ENCODE measurements around the gene SLC12A4.

SLC12A4 gene

GRCh38 chr16:67935101-67935401 lies 33.4 kb downstream of the SLC12A4 start:
- no peak for DNase-seq (ENCODE audit: low read depth)
- H3K4me3 ChIP-seq (replicated peaks; ENCODE audit: low read depth, low read length) = peak overlapping the region; percentile 95
- TF ChIP-seq, protein P1, sequence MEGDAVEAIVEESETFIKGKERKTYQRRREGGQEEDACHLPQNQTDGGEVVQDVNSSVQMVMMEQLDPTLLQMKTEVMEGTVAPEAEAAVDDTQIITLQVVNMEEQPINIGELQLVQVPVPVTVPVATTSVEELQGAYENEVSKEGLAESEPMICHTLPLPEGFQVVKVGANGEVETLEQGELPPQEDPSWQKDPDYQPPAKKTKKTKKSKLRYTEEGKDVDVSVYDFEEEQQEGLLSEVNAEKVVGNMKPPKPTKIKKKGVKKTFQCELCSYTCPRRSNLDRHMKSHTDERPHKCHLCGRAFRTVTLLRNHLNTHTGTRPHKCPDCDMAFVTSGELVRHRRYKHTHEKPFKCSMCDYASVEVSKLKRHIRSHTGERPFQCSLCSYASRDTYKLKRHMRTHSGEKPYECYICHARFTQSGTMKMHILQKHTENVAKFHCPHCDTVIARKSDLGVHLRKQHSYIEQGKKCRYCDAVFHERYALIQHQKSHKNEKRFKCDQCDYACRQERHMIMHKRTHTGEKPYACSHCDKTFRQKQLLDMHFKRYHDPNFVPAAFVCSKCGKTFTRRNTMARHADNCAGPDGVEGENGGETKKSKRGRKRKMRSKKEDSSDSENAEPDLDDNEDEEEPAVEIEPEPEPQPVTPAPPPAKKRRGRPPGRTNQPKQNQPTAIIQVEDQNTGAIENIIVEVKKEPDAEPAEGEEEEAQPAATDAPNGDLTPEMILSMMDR (IDR thresholded peaks at IDR 0.05; ENCODE audit: low read length, missing control alignments) = no peak

GRCh38 chr16:67934306-67935100 lies 33.9 kb downstream of the SLC12A4 start:
- peak overlapping the region; percentile 95 for H3K4me3 ChIP-seq (replicated peaks; ENCODE audit: low read depth, low read length)
- DNase-seq (ENCODE audit: low read depth) = no peak
- TF ChIP-seq, protein P1 (IDR thresholded peaks at IDR 0.05; ENCODE audit: low read length, missing control alignments) = no peak

DNA sequence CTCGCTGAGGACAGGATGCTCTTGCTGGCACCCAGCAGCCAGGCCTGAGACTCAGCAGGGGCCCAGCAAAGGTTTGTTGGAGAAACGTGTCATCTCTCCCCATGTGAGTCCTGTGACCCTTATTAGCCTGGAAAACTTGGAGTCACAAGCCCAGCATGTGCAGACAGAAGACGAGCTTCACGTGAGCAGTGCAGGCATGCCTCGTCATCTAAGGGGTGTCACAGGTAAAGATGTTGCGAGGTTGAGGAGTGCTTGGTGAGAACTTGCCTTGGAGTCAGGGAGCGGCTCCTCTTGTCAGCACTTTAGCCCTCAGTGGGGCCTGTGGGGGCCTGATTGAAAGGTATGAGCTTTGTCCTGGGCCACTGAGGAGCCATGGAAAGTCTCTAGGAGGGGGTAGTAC lies 34.6 kb downstream of the SLC12A4 start:
- TF ChIP-seq, protein P1 (IDR thresholded peaks at IDR 0.05; ENCODE audit: low read length, missing control alignments) = no peak
- no peak overlapping the region for H3K4me3 ChIP-seq (replicated peaks; ENCODE audit: low read depth, low read length)
- DNase-seq (ENCODE audit: low read depth) = no peak

DNA sequence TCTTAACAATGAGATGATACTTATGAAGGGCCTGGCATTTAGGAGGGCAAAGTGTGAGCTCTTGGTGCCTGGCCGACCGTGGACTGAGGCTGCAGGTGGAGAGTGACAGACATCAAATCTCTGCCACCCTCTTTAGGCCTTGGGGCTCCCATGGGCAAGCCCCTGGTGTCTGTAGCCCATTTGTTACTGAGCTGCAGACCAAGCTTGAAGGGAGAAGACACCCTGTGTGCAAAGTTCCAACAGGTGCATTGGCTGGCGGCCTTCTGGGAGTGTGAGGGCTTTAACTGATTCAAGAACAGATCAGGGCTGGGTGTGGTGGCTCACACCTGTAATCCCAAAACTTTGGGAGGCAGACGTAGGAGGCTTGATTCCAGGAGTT lies 36.0 kb downstream of the SLC12A4 start:
- DNase-seq (ENCODE audit: low read depth) = no peak
- H3K4me3 ChIP-seq (replicated peaks; ENCODE audit: low read depth, low read length) = no peak overlapping the region
- TF ChIP-seq, protein P1 (IDR thresholded peaks at IDR 0.05; ENCODE audit: low read length, missing control alignments) = no peak

- H3K4me3 ChIP-seq (replicated peaks; ENCODE audit: low read depth, low read length) = no peak within 1 kb of the TSS
- DNase-seq (ENCODE audit: low read depth) = no peak
- TF ChIP-seq, protein P1 (IDR thresholded peaks at IDR 0.05; ENCODE audit: low read length, missing control alignments) = peak; percentile 13
Observed at GRCh38 chr16:67931712-67932461, 36.5 kb downstream of the SLC12A4 start, which contains the start of gene CTRL. Gene CTRL, minus strand, starts transcription at chr16:67931862. Its CDS starts 10 bp downstream, at chr16:67931852.

GRCh38 chr16:67930678-67931211 lies 37.7 kb downstream of the SLC12A4 start:
- no peak for DNase-seq (ENCODE audit: low read depth)
- TF ChIP-seq, protein P1 (IDR thresholded peaks at IDR 0.05; ENCODE audit: low read length, missing control alignments) = no peak
- no peak overlapping the region for H3K4me3 ChIP-seq (replicated peaks; ENCODE audit: low read depth, low read length)
